Adipocyte (in vitro differentiated cells): ENCODE results near the gene FRMPD2.

ENCODE experiments used
- DNase-seq: peaks from one replicate; pipeline ENCODE4 v3.0.0-alpha.2; 2015; ENCODE audit warnings: low read depth
- H3K27me3 ChIP-seq: replicated peaks from 2 replicates; pipeline ENCODE4 v1.7.0; 2013; ENCODE audit warnings: mild to moderate bottlenecking, low read length, moderate library complexity; ENCODE audit not compliant: control insufficient read depth, insufficient read depth
- H3K36me3 ChIP-seq: 2 replicates; pipeline ENCODE4 v1.7.0; 2013; ENCODE audit warnings: low read length, mild to moderate bottlenecking, moderate library complexity; ENCODE audit not compliant: control insufficient read depth, insufficient read depth, severe bottlenecking
- H3K4me1 ChIP-seq: 2 replicates; pipeline ENCODE4 v1.7.0; 2013; ENCODE audit warnings: mild to moderate bottlenecking, low read length, moderate library complexity; ENCODE audit not compliant: control insufficient read depth, insufficient read depth
- H3K4me3 ChIP-seq: 2 replicates; pipeline ENCODE4 v1.7.0; 2013; ENCODE audit warnings: mild to moderate bottlenecking, low read length, moderate library complexity
- H3K9ac ChIP-seq: 2 replicates; pipeline ENCODE4 v1.7.0; 2013; ENCODE audit warnings: mild to moderate bottlenecking, low read length, moderate library complexity
- H3K9me3 ChIP-seq: 2 replicates; pipeline ENCODE4 v1.7.0; 2013; ENCODE audit warnings: mild to moderate bottlenecking, low read length, moderate library complexity; ENCODE audit not compliant: control insufficient read depth

FRMPD2 gene, protein sequence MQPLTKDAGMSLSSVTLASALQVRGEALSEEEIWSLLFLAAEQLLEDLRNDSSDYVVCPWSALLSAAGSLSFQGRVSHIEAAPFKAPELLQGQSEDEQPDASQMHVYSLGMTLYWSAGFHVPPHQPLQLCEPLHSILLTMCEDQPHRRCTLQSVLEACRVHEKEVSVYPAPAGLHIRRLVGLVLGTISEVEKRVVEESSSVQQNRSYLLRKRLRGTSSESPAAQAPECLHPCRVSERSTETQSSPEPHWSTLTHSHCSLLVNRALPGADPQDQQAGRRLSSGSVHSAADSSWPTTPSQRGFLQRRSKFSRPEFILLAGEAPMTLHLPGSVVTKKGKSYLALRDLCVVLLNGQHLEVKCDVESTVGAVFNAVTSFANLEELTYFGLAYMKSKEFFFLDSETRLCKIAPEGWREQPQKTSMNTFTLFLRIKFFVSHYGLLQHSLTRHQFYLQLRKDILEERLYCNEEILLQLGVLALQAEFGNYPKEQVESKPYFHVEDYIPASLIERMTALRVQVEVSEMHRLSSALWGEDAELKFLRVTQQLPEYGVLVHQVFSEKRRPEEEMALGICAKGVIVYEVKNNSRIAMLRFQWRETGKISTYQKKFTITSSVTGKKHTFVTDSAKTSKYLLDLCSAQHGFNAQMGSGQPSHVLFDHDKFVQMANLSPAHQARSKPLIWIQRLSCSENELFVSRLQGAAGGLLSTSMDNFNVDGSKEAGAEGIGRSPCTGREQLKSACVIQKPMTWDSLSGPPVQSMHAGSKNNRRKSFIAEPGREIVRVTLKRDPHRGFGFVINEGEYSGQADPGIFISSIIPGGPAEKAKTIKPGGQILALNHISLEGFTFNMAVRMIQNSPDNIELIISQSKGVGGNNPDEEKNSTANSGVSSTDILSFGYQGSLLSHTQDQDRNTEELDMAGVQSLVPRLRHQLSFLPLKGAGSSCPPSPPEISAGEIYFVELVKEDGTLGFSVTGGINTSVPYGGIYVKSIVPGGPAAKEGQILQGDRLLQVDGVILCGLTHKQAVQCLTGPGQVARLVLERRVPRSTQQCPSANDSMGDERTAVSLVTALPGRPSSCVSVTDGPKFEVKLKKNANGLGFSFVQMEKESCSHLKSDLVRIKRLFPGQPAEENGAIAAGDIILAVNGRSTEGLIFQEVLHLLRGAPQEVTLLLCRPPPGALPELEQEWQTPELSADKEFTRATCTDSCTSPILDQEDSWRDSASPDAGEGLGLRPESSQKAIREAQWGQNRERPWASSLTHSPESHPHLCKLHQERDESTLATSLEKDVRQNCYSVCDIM (N-terminal part only)

DNA sequence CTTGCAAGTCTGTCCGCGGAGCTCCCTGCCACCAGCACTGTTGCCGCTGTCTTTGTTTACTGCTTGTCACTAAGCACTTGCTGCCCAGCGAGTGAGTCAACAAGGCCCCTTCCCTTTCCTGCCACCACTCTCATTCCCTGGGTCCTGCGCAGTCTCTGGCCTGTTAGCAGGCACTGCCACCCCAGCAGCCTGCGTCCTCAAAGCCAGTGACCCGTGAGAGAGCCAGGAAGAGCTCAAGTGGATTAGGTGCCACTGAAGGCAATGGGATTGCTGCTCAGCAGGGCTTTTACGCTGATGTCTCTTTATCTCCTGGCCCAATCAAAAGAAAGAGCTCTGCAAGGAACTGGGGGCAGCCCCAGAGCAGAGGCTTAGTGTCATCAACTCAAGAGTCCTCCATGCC is at the start of gene FRMPD2:
Gene FRMPD2, minus strand, starts transcription at position 61 of the 400 bp plus-strand sequence. CDS start 129 bp downstream, outside the sequence.
- Histone ChIP-seq H3K4me1 (no peaks in the 10 kb centered on the region), H3K36me3 (no peaks in the 10 kb centered on the region), H3K9ac (no peak within 1 kb of the TSS), H3K27me3 (peaks cover 43% of the 10 kb centered on the region), H3K4me3 (no peak within 1 kb of the TSS), H3K9me3 (peaks cover 4% of the 10 kb centered on the region)
- no peak for DNase-seq

DNA sequence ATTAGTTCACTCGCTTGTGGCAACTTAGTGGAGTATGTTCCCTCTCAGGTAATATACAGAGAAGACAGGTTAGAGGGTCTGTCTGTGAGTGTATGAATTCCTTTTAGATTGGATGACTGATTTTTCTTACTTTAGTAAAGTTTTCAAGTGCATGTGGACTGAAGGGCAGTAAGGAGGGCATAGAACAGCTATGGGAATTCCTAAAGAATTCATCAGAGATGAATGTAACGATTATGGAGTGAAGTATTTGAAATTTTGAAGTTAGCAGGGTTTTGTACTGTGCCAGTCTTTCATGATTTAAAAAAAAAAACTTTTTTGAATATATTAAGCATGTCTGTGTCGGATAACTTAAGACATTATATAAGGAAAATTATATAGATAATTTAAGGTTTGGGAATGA is 47.5 kb upstream of the FRMPD2 start:
- Histone ChIP-seq H3K9ac (no peak overlapping the region), H3K36me3 (no peaks in the 10 kb centered on the region), H3K27me3 (no peaks in the 10 kb centered on the region), H3K4me3 (no peak overlapping the region), H3K9me3 (no peaks in the 10 kb centered on the region), H3K4me1 (no peaks in the 10 kb centered on the region)
- DNase-seq: no peak

GRCh38 chr10:48317321-48317990 is 43.0 kb upstream of the FRMPD2 start:
- no peak overlapping the region for H3K9ac ChIP-seq
- H3K9me3 ChIP-seq: no peaks in the 10 kb centered on the region
- DNase-seq: no peak
- H3K4me3 ChIP-seq: no peak overlapping the region
- H3K36me3 ChIP-seq: no peaks in the 10 kb centered on the region
- no peaks in the 10 kb centered on the region for H3K27me3 ChIP-seq
- no peaks in the 10 kb centered on the region for H3K4me1 ChIP-seq

- no peak overlapping the region for H3K4me3 ChIP-seq
Observed at GRCh38 chr10:48316236-48316635, 41.7 kb upstream of the FRMPD2 start.

DNA sequence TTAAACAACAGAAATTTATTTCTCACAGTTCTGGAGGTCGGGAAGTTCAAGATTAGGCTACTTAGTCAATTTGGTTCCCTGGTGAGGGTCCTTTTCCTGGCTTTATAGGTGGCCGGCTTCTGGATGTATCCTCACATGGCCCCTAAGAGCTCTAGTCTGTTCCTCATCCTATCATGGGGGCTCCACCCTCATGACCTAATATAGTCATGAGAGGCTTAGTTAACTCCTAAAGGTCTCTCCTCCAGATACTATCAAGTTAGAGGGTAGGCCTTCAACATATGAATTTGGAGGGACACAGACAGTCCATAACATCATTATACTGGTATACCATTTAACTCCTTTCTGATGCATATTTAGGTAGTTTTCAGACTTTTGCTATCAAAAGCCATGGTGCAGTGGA is 39.6 kb upstream of the FRMPD2 start:
- Histone ChIP-seq H3K27me3 (no peaks in the 10 kb centered on the region), H3K4me1 (peaks cover 6% of the 10 kb centered on the region), H3K9ac (no peak overlapping the region), H3K4me3 (no peak overlapping the region), H3K36me3 (no peaks in the 10 kb centered on the region), H3K9me3 (no peaks in the 10 kb centered on the region)
- DNase-seq: no peak

More at GRCh38 chr10:48316236-48316635, 41.7 kb upstream of the FRMPD2 start:
- Histone ChIP-seq H3K27me3 (no peaks in the 10 kb centered on the region), H3K4me1 (no peaks in the 10 kb centered on the region), H3K9ac (no peak overlapping the region), H3K9me3 (no peaks in the 10 kb centered on the region), H3K36me3 (no peaks in the 10 kb centered on the region)
- DNase-seq: no peak

DNA sequence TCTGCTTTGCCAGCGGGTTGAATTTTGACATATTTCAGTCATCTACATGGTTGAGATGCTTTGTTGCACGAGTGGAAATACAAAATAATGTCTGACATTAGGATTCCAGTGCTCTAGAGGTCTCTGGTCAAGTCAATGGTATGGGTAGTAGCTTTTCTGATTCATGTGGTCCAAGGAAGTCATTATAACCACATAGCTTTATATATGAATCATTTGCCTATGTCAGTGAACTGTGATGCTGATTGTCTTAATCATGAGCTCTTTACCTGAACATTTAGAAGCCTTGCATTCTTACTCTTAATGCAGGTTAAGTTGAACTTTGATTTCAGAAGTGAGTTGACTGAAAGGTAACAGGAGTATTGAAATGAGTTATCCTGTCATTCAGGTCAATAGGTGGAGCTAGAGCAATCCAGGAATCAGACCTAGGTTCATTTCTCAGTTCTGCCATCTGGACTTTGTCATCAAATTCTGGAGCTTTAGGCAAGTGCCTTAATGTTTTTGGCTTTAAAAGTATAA is 35.3 kb upstream of the FRMPD2 start:
- Histone ChIP-seq H3K4me1 (peaks cover 22% of the 10 kb centered on the region), H3K27me3 (no peaks in the 10 kb centered on the region), H3K36me3 (no peaks in the 10 kb centered on the region), H3K9ac (no peak overlapping the region), H3K9me3 (no peaks in the 10 kb centered on the region), H3K4me3 (no peak overlapping the region)
- peak; percentile 40 for DNase-seq

- DNase-seq: peak; percentile 17
- Histone ChIP-seq H3K9me3 (no peaks in the 10 kb centered on the region), H3K4me3 (peak overlapping the region; percentile 89), H3K4me1 (peaks cover 22% of the 10 kb centered on the region), H3K36me3 (no peaks in the 10 kb centered on the region), H3K9ac (peak overlapping the region; percentile 89), H3K27me3 (peaks cover 5% of the 10 kb centered on the region)
Observed at GRCh38 chr10:48307711-48308018, 33.2 kb upstream of the FRMPD2 start.

DNA sequence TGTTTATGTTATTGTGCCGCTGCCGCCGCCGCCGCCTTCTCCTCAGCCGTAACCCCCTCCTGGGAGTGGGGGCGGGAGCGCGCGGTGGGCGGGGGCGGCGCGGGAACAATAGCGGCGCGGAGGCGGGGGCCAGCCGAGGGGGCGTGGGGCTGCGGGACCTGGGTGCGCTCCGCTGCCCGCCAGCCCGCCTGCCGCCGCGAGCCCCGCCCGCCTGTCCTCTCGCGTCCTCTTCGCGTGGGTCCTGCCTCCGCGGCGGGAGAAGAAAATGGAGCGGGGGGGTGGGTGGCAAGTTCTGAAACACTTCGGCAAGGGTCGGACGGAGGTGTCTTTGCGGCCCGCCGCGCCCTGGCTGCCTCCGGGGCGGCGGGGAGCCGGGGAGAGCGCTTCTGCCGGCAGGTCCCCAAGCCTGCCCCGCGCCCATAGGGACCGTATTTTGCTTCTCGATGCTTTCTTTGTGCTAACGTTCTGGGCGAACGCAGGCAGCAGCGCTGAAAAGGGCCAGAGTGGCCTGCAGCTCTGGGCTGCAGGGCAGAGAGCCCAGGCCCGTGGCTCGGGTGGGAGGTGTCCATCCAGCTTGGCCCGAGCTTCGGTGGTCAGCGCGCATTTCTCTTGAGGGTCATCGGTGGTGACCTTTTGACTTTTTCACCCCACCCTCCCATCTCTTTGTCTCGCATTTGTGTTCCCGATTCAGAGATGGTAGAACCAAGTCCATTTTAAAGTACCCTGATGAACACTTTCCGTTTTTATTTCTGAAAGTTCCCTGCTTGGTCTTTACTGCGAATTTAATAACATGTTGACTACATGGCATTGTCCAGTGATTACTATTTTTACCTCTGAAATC is 32.6 kb upstream of the FRMPD2 start:
- Histone ChIP-seq H3K4me1 (peaks cover 22% of the 10 kb centered on the region), H3K4me3 (peak overlapping the region; percentile 89), H3K9ac (peak overlapping the region; percentile 89), H3K27me3 (peaks cover 8% of the 10 kb centered on the region), H3K9me3 (no peaks in the 10 kb centered on the region), H3K36me3 (no peaks in the 10 kb centered on the region)
- peak; percentile 84 for DNase-seq

- peaks cover 12% of the 10 kb centered on the region for H3K27me3 ChIP-seq
- no peaks in the 10 kb centered on the region for H3K9me3 ChIP-seq
- peaks cover 22% of the 10 kb centered on the region for H3K4me1 ChIP-seq
- peak within 1 kb of the TSS; percentile 89 for H3K9ac ChIP-seq
- no peaks in the 10 kb centered on the region for H3K36me3 ChIP-seq
- peak within 1 kb of the TSS; percentile 89 for H3K4me3 ChIP-seq
- peak; percentile 95 for DNase-seq
Observed at GRCh38 chr10:48306265-48306869, 31.9 kb upstream of the FRMPD2 start, which contains the start of gene MAPK8. Gene MAPK8, plus strand, starts transcription at chr10:48306677. Its CDS starts 94,984 bp downstream, at chr10:48401661.
